GOT3 (cell line): ENCODE results near the gene ZFYVE28.
"Not testable (repeated sequence)": the region's sequence is repeated elsewhere in the genome, so short reads cannot be mapped to it uniquely, and the experiment has no call there.

Experiments used
- DNase-seq: peaks from one replicate; lab custom pipeline; 2025; ENCODE audit warnings: mixed read lengths; lab: John Stamatoyannopoulos, UW

ZFYVE28 gene

GRCh38 chr4:2286904-2287593 is 131.4 kb downstream of the ZFYVE28 start:
- no peak for DNase-seq

GRCh38 chr4:2285613-2286381 is 132.6 kb downstream of the ZFYVE28 start:
- DNase-seq, result no peak

GRCh38 chr4:2284934-2285612 is 133.4 kb downstream of the ZFYVE28 start:
- DNase-seq, result no peak

DNA sequence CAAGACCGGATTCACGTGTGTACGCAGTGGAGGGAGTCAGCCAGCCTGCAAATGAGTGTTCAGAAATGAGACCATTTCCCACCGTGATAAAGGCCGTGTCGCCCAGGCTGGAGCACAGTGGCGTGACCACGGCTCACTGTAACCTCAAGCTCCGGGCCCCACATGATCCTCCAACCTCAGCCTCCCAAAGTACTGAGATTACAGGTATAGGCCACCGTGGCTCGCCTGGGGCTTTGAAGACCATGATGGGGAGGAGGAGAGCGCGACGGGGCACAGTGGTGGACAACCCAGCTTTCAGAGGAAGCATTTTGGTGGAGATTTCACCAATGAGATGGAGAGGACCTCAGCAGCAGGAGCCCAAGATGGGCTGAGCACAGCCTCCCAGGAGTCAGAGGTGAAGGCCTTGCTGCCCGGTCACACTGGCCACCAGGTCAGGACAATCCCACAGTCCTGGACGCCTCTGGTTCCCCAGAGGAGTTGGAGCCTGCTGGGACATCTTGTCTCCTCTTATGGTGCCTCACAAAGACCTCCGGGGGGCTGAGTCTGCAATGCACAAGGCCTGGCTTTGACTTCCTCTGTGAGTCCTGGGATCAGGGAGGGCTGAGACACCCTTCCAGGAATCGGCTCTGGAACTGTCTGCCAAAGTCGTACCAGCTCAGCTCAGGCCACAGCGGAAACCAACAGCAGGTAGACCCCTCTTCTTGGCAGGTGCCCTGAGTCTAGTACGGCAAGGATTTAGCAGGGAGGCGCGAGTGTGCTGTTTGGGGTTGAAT is 134.1 kb downstream of the ZFYVE28 start:
- DNase-seq, result no peak

DNA sequence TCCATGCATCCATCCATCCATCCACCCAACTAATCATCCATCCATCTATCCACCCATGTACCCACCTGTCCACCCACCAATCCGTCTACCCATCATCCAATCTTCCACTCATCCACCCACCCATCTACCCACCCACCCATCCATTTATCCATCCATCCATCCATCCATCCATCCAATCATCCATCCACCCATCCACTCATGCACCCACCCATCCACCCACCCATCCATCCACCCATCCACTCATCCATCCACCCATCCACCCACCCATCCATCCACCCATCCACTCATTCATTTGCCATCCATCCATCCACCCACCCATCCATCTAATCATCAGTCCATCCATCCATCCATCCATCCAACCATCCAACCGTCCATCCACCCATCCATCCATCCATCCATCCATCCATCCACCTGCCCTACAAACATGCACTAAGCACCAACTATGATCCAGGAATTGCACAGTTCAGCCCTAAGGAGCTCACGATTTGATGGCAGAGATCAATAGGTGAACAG is 135.2 kb downstream of the ZFYVE28 start:
- no peak for DNase-seq

- DNase-seq, result no peak
These were observed 136.7 kb downstream of the ZFYVE28 start for GRCh38 chr4:2281575-2282343.

GRCh38 chr4:2280531-2281300 is 137.7 kb downstream of the ZFYVE28 start:
- no peak for DNase-seq

GRCh38 chr4:2277956-2278355 is 140.5 kb downstream of the ZFYVE28 start:
- DNase-seq, result no peak

- no peak for DNase-seq
These were observed 141.7 kb downstream of the ZFYVE28 start for GRCh38 chr4:2276581-2277325.

- no peak for DNase-seq
These were observed 142.7 kb downstream of the ZFYVE28 start for GRCh38 chr4:2275546-2276251.

DNA sequence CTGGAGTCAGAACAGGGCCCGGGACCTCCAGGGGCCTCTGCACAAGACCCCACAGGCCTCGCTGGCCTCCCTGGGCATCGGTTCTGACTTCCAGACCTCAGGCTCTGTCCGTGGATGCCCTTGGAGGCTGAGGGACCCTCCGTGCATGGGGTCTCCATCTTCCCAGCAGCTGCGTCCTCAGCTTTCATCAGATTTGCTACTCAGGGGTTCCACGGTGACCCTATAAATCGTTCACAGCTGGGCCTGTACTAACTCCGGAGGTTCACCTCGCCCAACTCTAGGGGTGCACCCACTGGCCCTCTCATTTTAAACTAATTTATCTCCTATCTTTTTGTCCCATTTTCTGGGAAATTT is 143.4 kb downstream of the ZFYVE28 start:
- not testable (repeated sequence) for DNase-seq

GRCh38 chr4:2274320-2275043 is 144.0 kb downstream of the ZFYVE28 start:
- DNase-seq, result no peak

DNA sequence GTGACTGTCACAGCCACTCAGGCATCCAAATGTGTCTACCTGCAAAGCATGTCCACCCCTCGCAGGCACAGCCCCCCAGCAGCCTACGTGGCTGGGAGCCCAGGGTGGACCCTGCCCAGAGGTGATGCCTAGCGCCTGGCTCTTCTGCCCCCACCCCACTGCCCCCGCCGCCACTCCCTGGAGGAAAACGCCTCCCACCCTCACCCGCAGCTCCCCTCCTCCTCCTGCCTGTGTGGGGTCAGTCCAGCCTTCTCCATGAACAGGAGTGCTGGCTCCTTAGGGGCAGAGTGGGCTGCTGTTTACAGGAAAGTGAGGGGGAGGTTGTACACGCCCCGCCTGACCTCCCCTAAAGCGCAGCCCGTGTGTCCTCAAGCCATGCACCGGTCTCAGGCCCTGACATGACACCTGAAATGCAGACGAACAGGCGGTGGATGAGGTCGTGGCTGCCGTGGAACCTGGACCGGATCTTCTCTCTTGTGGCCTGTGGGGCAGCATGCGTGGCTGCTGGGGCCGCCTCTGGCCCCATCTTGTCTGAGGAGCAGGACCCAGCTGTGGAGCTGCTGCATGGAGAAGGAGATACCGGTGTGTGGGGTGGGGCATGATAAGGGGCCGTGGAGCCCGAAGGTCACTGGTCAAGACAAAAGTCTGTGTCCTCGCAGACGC is 144.7 kb downstream of the ZFYVE28 start:
- DNase-seq, result no peak

- DNase-seq, result no peak
These were observed 145.2 kb downstream of the ZFYVE28 start for GRCh38 chr4:2273221-2273620.

- no peak for DNase-seq
These were observed 145.7 kb downstream of the ZFYVE28 start for GRCh38 chr4:2272828-2273120.

DNA sequence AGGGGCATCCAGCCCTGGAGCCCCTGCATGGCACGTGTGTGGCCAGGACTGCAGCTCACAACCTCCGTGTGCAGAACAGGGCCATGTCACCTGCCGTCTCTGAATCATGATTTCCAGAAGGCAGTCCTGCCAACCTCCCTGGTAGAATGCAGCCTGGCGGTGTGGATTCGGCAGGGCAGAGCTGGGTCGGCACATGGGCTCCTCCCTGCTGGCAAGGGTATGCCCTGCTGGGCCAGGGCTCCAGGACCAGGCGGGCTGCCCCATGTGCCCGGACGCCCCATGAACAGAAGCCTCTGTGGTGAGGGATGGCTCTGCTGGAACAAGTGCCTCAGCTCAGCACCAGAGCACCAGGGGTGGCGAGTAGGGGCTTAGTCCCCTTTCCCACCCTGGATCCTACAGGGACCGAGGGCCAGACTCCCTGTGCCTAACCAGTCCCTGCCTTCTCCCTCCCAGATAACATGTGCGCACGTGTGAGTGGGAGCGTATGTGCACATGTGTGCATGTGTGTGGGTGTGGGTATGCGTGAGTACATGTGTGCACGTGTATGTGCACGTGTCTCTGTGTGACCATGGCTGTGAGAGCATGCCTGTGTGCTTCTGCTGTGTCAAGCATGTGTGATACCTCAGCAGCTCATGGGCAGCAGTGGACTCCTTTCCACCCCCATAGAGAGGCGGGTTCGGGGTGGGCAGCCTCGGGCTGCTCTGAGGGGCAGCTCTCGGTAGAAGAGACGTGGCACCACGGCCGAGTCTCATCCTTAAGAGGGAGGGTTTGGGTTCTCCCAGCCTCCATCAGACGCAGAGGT is 146.2 kb downstream of the ZFYVE28 start:
- DNase-seq, result no peak
